Measurements from ENCODE around the gene SLC25A26. TPM values are rescaled to one million over a fixed set of nuclear protein-coding genes. Genes with fewer than 3 reads are reported as not detected.
A peak's percentile ranks its signal among the peaks of the same experiment; 100 is the strongest.

SLC25A26 gene
- total RNA-seq, 2 experiments from 2014 or later = 12.9 to 15.3 TPM

GRCh38 chr3:66386011-66386924 is 165.5 kb downstream of the SLC25A26 start:
- no peak for DNase-seq
- H3K4me1 Mint-ChIP-seq = peaks cover 10% of the 10 kb centered on the region
- H3K27me3 Mint-ChIP-seq = no peaks in the 10 kb centered on the region
- H3K27ac Mint-ChIP-seq = no peak overlapping the region
- ChIA-PET CTCF (no interaction called here), POLR2A (no interaction called here)
- H3K36me3 Mint-ChIP-seq (ENCODE audit: low read depth) = peaks cover 75% of the 10 kb centered on the region
- peaks cover 6% of the 10 kb centered on the region for H3K9me3 Mint-ChIP-seq
- H3K4me3 Mint-ChIP-seq = no peak overlapping the region

GRCh38 chr3:66386925-66387650 is 166.3 kb downstream of the SLC25A26 start:
- no peaks in the 10 kb centered on the region for H3K27me3 Mint-ChIP-seq
- ChIA-PET POLR2A (no interaction called here), CTCF (interaction anchor here (1.3 kb wide), 1 partner anchor 9 kb away, joined by 6 read pairs; no protein-coding TSS in a partner anchor)
- no peak overlapping the region for H3K4me3 Mint-ChIP-seq
- H3K27ac Mint-ChIP-seq = no peak overlapping the region
- H3K9me3 Mint-ChIP-seq = peaks cover 6% of the 10 kb centered on the region
- DNase-seq = no peak
- peaks cover 14% of the 10 kb centered on the region for H3K4me1 Mint-ChIP-seq
- peaks cover 73% of the 10 kb centered on the region for H3K36me3 Mint-ChIP-seq (ENCODE audit: low read depth)

- Mint-ChIP-seq H3K36me3 (ENCODE audit: low read depth) (peaks cover 72% of the 10 kb centered on the region), H3K27ac (no peak overlapping the region), H3K27me3 (no peaks in the 10 kb centered on the region), H3K9me3 (peaks cover 6% of the 10 kb centered on the region), H3K4me1 (peaks cover 42% of the 10 kb centered on the region), H3K4me3 (no peak overlapping the region)
- ChIA-PET CTCF (interaction anchor here (0.6 to 6.2 kb wide), 2 partner anchors 12 to 32 kb away, joined by 3 to 35 read pairs; no protein-coding TSS in a partner anchor), POLR2A (no interaction called here)
- DNase-seq = no peak
Measured at GRCh38 chr3:66390013-66390412, 169.2 kb downstream of the SLC25A26 start.

GRCh38 chr3:66392512-66392911 is 171.7 kb downstream of the SLC25A26 start:
- Mint-ChIP-seq H3K4me3 (peak overlapping the region; percentile 16), H3K27ac (peak overlapping the region; percentile 97), H3K27me3 (no peaks in the 10 kb centered on the region), H3K9me3 (no peaks in the 10 kb centered on the region), H3K36me3 (ENCODE audit: low read depth) (peaks cover 60% of the 10 kb centered on the region), H3K4me1 (peaks cover 42% of the 10 kb centered on the region)
- POLR2A ChIA-PET = interaction anchor here (1.2 to 2.4 kb wide), 2 partner anchors 36 to 90 kb away, joined by 3 to 13 read pairs; no protein-coding TSS in a partner anchor
- DNase-seq = no peak
- CTCF ChIA-PET = interaction anchor here (3.1 to 6.2 kb wide), 2 partner anchors 15 kb away, joined by 15 to 35 read pairs; no protein-coding TSS in a partner anchor

- H3K4me1 Mint-ChIP-seq = peaks cover 42% of the 10 kb centered on the region
Measured at GRCh38 chr3:66392966-66393332, 172.1 kb downstream of the SLC25A26 start.

GRCh38 chr3:66393333-66394005 is 172.7 kb downstream of the SLC25A26 start:
- ChIA-PET POLR2A (interaction anchor here (0.6 to 2.4 kb wide), 15 partner anchors 10 to 604 kb away, joined by 3 to 15 read pairs (median 5); partner anchors contain the start of gene KBTBD8), CTCF (interaction anchor here (0.8 to 6.2 kb wide), 8 partner anchors 9 to 429 kb away, joined by 3 to 35 read pairs (median 4); no protein-coding TSS in a partner anchor)
- H3K27ac Mint-ChIP-seq = peak overlapping the region; percentile 97
- no peaks in the 10 kb centered on the region for H3K27me3 Mint-ChIP-seq
- H3K9me3 Mint-ChIP-seq = no peaks in the 10 kb centered on the region
- H3K4me3 Mint-ChIP-seq = peak overlapping the region; percentile 75
- H3K36me3 Mint-ChIP-seq (ENCODE audit: low read depth) = peaks cover 57% of the 10 kb centered on the region
- DNase-seq = no peak
- peaks cover 40% of the 10 kb centered on the region for H3K4me1 Mint-ChIP-seq

More at GRCh38 chr3:66392966-66393332, 172.1 kb downstream of the SLC25A26 start:
- Mint-ChIP-seq H3K9me3 (no peaks in the 10 kb centered on the region), H3K27me3 (no peaks in the 10 kb centered on the region), H3K27ac (peak overlapping the region; percentile 97), H3K36me3 (ENCODE audit: low read depth) (peaks cover 60% of the 10 kb centered on the region), H3K4me3 (peak overlapping the region; percentile 16)
- ChIA-PET CTCF (interaction anchor here (0.8 to 6.2 kb wide), 7 partner anchors 8 to 139 kb away, joined by 3 to 35 read pairs (median 4); no protein-coding TSS in a partner anchor), POLR2A (interaction anchor here (1.2 to 2.4 kb wide), 10 partner anchors 11 to 104 kb away, joined by 3 to 15 read pairs (median 6); no protein-coding TSS in a partner anchor)
- no peak for DNase-seq

- ChIA-PET CTCF (interaction anchor here (1.2 to 6.2 kb wide), 7 partner anchors 14 to 428 kb away, joined by 3 to 35 read pairs (median 5); no protein-coding TSS in a partner anchor), POLR2A (interaction anchor here (0.6 to 2.4 kb wide), 16 partner anchors 9 to 604 kb away, joined by 3 to 15 read pairs (median 5); partner anchors contain the start of genes KBTBD8 and SLC25A26)
- Mint-ChIP-seq H3K9me3 (no peaks in the 10 kb centered on the region), H3K27ac (peak overlapping the region; percentile 97), H3K36me3 (ENCODE audit: low read depth) (peaks cover 56% of the 10 kb centered on the region), H3K4me1 (peaks cover 40% of the 10 kb centered on the region), H3K4me3 (peak overlapping the region; percentile 75), H3K27me3 (no peaks in the 10 kb centered on the region)
- peak; percentile 73 for DNase-seq
Measured at GRCh38 chr3:66394019-66394752, 173.4 kb downstream of the SLC25A26 start.

GRCh38 chr3:66394753-66395249 is 174.0 kb downstream of the SLC25A26 start:
- DNase-seq = no peak
- Mint-ChIP-seq H3K27me3 (no peaks in the 10 kb centered on the region), H3K4me1 (peaks cover 36% of the 10 kb centered on the region), H3K27ac (peak overlapping the region; percentile 97), H3K9me3 (no peaks in the 10 kb centered on the region), H3K4me3 (no peak overlapping the region), H3K36me3 (ENCODE audit: low read depth) (peaks cover 51% of the 10 kb centered on the region)
- ChIA-PET POLR2A (interaction anchor here (0.8 to 2.4 kb wide), 13 partner anchors 9 to 427 kb away, joined by 3 to 15 read pairs (median 5); partner anchors contain the start of gene SLC25A26), CTCF (interaction anchor here (1.2 to 6.2 kb wide), 5 partner anchors 13 to 428 kb away, joined by 3 to 35 read pairs (median 6); no protein-coding TSS in a partner anchor)

GRCh38 chr3:66395635-66396034 is 174.8 kb downstream of the SLC25A26 start:
- POLR2A ChIA-PET = no interaction called here
- H3K4me3 Mint-ChIP-seq = no peak overlapping the region
- H3K27ac Mint-ChIP-seq = no peak overlapping the region
- DNase-seq = no peak
- peaks cover 51% of the 10 kb centered on the region for H3K36me3 Mint-ChIP-seq (ENCODE audit: low read depth)
- H3K27me3 Mint-ChIP-seq = no peaks in the 10 kb centered on the region
- CTCF ChIA-PET = interaction anchor here (3.1 kb wide), 1 partner anchor 12 kb away, joined by 15 read pairs; no protein-coding TSS in a partner anchor
- H3K4me1 Mint-ChIP-seq = peaks cover 34% of the 10 kb centered on the region
- H3K9me3 Mint-ChIP-seq = no peaks in the 10 kb centered on the region

GRCh38 chr3:66396161-66396760 is 175.5 kb downstream of the SLC25A26 start:
- Mint-ChIP-seq H3K9me3 (no peaks in the 10 kb centered on the region), H3K4me1 (peaks cover 34% of the 10 kb centered on the region), H3K27ac (peak overlapping the region; percentile 41), H3K27me3 (no peaks in the 10 kb centered on the region), H3K4me3 (no peak overlapping the region), H3K36me3 (ENCODE audit: low read depth) (peaks cover 48% of the 10 kb centered on the region)
- ChIA-PET POLR2A (no interaction called here), CTCF (interaction anchor here (1.6 kb wide), 1 partner anchor 18 kb away, joined by 5 read pairs; no protein-coding TSS in a partner anchor)
- no peak for DNase-seq

- Mint-ChIP-seq H3K4me1 (peaks cover 33% of the 10 kb centered on the region), H3K27me3 (no peaks in the 10 kb centered on the region), H3K36me3 (ENCODE audit: low read depth) (peaks cover 45% of the 10 kb centered on the region), H3K4me3 (no peak overlapping the region), H3K27ac (peak overlapping the region; percentile 41), H3K9me3 (no peaks in the 10 kb centered on the region)
- no peak for DNase-seq
- ChIA-PET CTCF (interaction anchor here (1.6 kb wide), 1 partner anchor 19 kb away, joined by 5 read pairs; no protein-coding TSS in a partner anchor), POLR2A (no interaction called here)
Measured at GRCh38 chr3:66396888-66397287, 176.1 kb downstream of the SLC25A26 start.

Measured in activated CD4-positive, alpha-beta memory T cell treated with anti-CD3 and anti-CD28 coated beads, Interleukin-2, amount 10 ng/mL, durations not matched to agents 7 days and 5 days (primary cell).